Suprapubic skin (tissue), 4 donors: Measurements from ENCODE around the gene IL17RB. TPM values are rescaled to one million over a fixed set of nuclear protein-coding genes. Genes with fewer than 3 reads are reported as not detected.

ENCODE experiments used
- DNase-seq, 2 donors: peaks; one replicate each; pipeline ENCODE4 v3.0.0-alpha.2; 2019; ENCODE audit warnings: low spot score in 2 of 2
- H3K27ac ChIP-seq: fragments of 200-600 bp; sonication (generic); one replicate; pipeline ENCODE4 v1.5.1; 2019
- H3K27me3 ChIP-seq: fragments of 200-600 bp; sonication (generic); one replicate; pipeline ENCODE4 v1.5.1; 2019
- H3K36me3 ChIP-seq: fragments of 200-600 bp; sonication (generic); one replicate; pipeline ENCODE4 v1.5.1; 2019
- H3K4me1 ChIP-seq: fragments of 200-600 bp; sonication (generic); one replicate; pipeline ENCODE4 v1.5.1; 2019
- H3K4me3 ChIP-seq: fragments of 200-600 bp; sonication (generic); one replicate; pipeline ENCODE4 v1.5.1; 2019; ENCODE audit warnings: mild to moderate bottlenecking
- H3K9me3 ChIP-seq: fragments of 200-600 bp; sonication (generic); one replicate; pipeline ENCODE4 v1.5.1; 2019
- EP300 ChIP-seq: sonication (generic); formaldehyde crosslinking; IDR thresholded peaks from one replicate; pipeline ENCODE4 v1.6.1; 2017; ENCODE audit warnings: antibody characterized with exemption
- POLR2A ChIP-seq, 2 donors: fragments of 450-650 bp; IDR thresholded peaks; one replicate each; pipeline ENCODE4 v1.6.1; 2017; ENCODE audit warnings: antibody characterized with exemption in 2 of 2, mild to moderate bottlenecking in 2 of 2, moderate library complexity in 2 of 2
- POLR2AphosphoS5 ChIP-seq, 3 donors: sonication (generic); formaldehyde crosslinking; IDR thresholded peaks; one replicate each; pipeline ENCODE4 v1.6.1; 2017; ENCODE audit warnings: antibody characterized with exemption in 3 of 3
- WGBS: methylation state at CpG from one replicate; pipeline ENCODE4 v1.1.5; 2018; 5-methylcytosine and 5-hydroxymethylcytosine counted together
- total RNA-seq, 4 donors: library from RNA; depleted of rRNA; stranded (reverse); fragments of >200 nt; gene quantifications; one replicate each; pipeline ENCODE4 v1.1.0, GENCODE V29; 2016
- TF ChIP-seq, protein P1 (sequence below), 2 donors: fragments of 200-600 bp in 1 of 2; fragments of 450-650 bp in 1 of 2; sonication (generic) in 1 of 2; IDR thresholded peaks; one replicate each; pipeline ENCODE4 v1.5.1; 2016 to 2019; ENCODE audit warnings: antibody characterized with exemption in 2 of 2, mild to moderate bottlenecking in 1 of 2, moderate library complexity in 1 of 2

The IL17RB gene
- total RNA-seq, 4 donors from 2014 or later, result 1.7 to 5.1 (median 2.2) TPM

DNA sequence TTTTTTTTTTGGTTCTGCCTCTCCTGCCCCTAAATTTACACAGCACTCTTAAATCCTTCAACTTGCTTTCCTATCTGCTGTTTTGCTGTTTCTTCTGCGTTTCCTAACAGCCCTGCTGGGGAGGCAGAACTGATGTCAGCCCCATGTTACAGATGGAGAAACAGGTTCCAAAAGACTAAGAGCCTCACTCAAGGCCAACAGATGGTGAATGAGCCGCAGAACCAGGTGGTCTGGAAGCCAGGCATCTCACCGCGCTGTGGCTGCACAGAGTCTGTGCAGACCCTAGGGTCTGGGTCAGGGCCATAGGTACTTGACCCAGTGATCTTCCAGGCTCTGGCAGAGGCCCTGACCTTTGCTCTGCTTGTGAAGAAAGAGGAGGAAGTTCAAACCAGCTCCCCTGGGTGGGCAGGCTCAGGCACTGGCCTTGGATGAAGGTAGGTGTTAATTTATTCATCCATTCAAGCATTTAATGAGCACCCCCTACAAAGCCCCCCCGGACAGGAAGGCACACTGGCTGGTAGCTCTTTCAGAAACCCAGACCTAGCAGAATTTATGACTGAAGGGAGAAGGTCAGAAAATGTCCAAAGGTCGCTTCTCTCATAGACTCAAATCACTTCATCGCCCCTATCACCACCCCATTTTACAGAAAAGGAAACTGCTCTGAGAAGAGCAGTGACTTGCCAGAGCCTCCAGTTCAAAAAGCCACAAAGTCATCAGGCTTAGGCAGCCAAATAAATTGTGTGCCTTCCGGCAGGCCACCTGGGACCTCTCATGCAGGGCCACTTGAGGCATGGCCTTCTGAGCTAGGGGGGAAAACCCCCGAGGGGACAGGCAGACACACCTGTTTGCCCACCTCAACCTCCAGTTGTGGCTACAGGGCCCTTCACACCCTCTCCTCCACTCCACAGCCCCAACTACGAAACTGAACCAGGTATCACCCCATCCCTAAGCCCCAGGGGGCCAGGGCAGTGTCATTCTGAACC lies 2.9 kb upstream of the IL17RB start:
- no peak for DNase-seq
- 75% methylated on average over 10 of the region's 10 CpGs for WGBS

DNA sequence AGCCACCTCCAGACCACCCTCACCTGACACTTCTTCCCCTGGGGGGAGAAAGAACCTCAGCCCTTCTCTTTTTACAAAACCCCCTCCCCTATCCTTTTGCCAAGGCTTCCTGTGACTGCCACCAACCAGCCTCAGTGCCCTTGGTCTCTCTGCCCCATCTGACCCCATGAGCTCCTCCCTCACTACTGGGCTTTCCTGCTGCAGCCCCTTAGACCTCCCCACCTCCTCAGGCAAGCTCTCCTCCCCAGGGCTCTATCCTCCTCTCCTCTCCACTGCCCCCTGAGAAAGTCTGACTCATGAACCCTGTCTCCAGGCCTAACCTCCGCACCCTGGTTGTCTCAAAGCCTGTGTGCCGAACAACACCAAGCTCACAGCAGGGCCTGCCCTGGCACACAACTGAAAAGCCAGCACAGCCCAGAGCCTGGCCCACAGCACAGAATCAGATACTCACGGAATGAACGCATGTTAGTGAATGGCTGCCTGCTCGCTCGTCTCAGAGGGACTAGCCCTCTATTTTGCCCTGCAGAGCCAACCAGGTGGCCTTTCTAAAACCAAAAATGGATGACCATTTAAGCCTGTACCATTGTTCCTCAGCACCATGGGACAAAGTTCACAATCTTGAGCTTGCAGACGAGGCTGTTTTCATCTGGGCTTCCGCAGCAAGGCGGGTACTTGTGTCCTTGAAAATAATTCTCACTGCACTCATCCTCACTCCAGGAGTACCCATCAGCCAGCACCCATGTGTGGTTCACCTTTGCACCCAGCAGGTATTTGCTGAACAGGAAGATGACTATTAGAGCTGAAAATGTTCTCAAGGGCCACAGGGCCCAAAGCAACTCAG lies 1.9 kb upstream of the IL17RB start:
- H3K4me1 ChIP-seq, result peaks cover 17% of the 10 kb centered on the region
- no peak for TF ChIP-seq POLR2A (IDR thresholded peaks at IDR 0.05)
- TF ChIP-seq, protein P1, sequence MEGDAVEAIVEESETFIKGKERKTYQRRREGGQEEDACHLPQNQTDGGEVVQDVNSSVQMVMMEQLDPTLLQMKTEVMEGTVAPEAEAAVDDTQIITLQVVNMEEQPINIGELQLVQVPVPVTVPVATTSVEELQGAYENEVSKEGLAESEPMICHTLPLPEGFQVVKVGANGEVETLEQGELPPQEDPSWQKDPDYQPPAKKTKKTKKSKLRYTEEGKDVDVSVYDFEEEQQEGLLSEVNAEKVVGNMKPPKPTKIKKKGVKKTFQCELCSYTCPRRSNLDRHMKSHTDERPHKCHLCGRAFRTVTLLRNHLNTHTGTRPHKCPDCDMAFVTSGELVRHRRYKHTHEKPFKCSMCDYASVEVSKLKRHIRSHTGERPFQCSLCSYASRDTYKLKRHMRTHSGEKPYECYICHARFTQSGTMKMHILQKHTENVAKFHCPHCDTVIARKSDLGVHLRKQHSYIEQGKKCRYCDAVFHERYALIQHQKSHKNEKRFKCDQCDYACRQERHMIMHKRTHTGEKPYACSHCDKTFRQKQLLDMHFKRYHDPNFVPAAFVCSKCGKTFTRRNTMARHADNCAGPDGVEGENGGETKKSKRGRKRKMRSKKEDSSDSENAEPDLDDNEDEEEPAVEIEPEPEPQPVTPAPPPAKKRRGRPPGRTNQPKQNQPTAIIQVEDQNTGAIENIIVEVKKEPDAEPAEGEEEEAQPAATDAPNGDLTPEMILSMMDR (IDR thresholded peaks at IDR 0.05), result no peak
- peak overlapping the region; percentile 73 for H3K4me3 ChIP-seq
- no peak for DNase-seq
- peak overlapping the region; percentile 35 for H3K27ac ChIP-seq
- no peaks in the 10 kb centered on the region for H3K9me3 ChIP-seq
- H3K36me3 ChIP-seq, result no peaks in the 10 kb centered on the region
- 89% methylated on average over 8 of the region's 9 CpGs for WGBS
- peaks cover 16% of the 10 kb centered on the region for H3K27me3 ChIP-seq

More for the DNA sequence above, 2.9 kb upstream of the IL17RB start:
- no peak overlapping the region for H3K4me3 ChIP-seq
- peaks cover 17% of the 10 kb centered on the region for H3K4me1 ChIP-seq
- peaks cover 16% of the 10 kb centered on the region for H3K27me3 ChIP-seq
- TF ChIP-seq POLR2AphosphoS5 (IDR thresholded peaks at IDR 0.05) (no peak), POLR2A (IDR thresholded peaks at IDR 0.05) (no peak), EP300 (no peak)
- TF ChIP-seq, protein P1 (IDR thresholded peaks at IDR 0.05), result no peak
- H3K27ac ChIP-seq, result peak overlapping the region; percentile 46
- no peaks in the 10 kb centered on the region for H3K9me3 ChIP-seq
- H3K36me3 ChIP-seq, result no peaks in the 10 kb centered on the region

DNA sequence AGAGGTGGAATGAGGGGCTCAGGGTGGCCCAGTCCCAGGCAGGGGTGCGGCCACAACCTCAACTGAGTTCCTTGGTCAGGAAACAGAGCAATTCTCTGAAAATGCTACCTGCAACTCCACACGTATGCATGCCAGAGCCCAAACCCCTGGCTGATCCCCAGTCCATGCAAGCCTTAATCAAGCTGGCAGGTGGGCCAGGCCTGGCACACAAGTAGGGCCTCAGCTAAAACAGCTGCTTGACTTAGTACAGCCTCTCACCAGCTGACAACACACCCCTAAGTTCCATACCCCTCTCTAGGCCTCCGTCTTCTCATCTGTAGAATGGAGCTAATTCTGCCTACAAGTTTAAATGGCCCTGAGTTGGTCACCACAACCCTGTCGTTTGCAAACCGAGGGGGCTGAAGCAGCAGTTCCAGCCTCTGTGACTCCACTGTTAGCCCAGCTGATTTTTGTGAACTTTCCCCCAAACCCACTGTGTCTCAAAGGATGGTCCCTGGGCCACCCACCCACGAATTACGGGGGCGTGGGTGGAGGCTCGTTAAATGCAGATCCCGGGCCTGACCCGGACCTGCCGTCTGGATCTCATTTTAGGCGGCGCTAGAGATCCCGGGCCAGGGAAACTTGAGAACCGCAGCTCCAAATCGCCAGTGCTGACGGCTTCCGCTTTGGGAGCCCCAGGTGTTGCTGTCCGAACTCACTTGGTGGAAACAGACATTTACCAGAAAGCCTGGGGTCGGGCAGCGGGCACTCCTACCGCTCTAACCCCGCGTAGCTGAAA lies 1.1 kb upstream of the IL17RB start:
- TF ChIP-seq, protein P1 (IDR thresholded peaks at IDR 0.05), result no peak
- TF ChIP-seq POLR2A (IDR thresholded peaks at IDR 0.05) (no peak), EP300 (no peak), POLR2AphosphoS5 (IDR thresholded peaks at IDR 0.05) (no peak)
- peak overlapping the region; percentile 73 for H3K27ac ChIP-seq
- H3K36me3 ChIP-seq, result no peaks in the 10 kb centered on the region
- 25% methylated on average over 11 of the region's 25 CpGs for WGBS
- H3K4me3 ChIP-seq, result peak overlapping the region; percentile 73
- no peak for DNase-seq
- H3K4me1 ChIP-seq, result peaks cover 17% of the 10 kb centered on the region
- peaks cover 16% of the 10 kb centered on the region for H3K27me3 ChIP-seq
- H3K9me3 ChIP-seq, result no peaks in the 10 kb centered on the region

DNA sequence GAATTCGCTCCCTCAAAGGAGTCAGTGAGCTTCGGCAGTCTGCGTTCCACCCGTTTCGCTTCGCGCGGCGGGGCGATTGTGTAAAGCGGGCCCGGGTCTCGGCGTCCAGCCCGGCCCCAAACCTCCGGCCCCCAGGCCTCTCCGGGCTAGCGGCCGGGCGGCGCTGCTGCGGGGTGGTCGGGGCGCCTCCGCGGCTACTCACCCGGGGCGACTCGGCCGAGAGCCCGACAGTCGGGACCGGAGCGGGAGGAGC lies 561 bp upstream of the IL17RB start:
- Histone ChIP-seq H3K36me3 (no peaks in the 10 kb centered on the region), H3K27me3 (peaks cover 16% of the 10 kb centered on the region), H3K4me3 (peak overlapping the region; percentile 73), H3K27ac (peak overlapping the region; percentile 73), H3K4me1 (peaks cover 17% of the 10 kb centered on the region), H3K9me3 (no peaks in the 10 kb centered on the region)
- TF ChIP-seq POLR2AphosphoS5 (IDR thresholded peaks at IDR 0.05) (no peak), POLR2A (IDR thresholded peaks at IDR 0.05) (no peak), EP300 (no peak)
- TF ChIP-seq, protein P1 (IDR thresholded peaks at IDR 0.05), result no peak
- DNase-seq, result no peak
- 2% methylated on average over 11 of the region's 34 CpGs for WGBS
